C4-2B (cell line): ENCODE data around the gene KCNAB1.

Experiments
- H3K27ac ChIP-seq: fragments of 450-650 bp; 2 replicates; pipeline ENCODE4 v1.5.1; 2017
- CTCF ChIP-seq: fragments of 450-650 bp; conservative IDR thresholded peaks from 2 replicates; pipeline ENCODE4 v1.5.1; 2017; ENCODE audit warnings: mild to moderate bottlenecking
- ZFX ChIP-seq: fragments of 450-650 bp; IDR thresholded peaks from 2 replicates; pipeline ENCODE4 v1.6.1; 2017

KCNAB1 gene

GRCh38 chr3:156102267-156102931 is 18.0 kb upstream of the KCNAB1 start:
- H3K27ac ChIP-seq: no peak overlapping the region
- TF ChIP-seq CTCF (no peak), ZFX (no peak)

- no peak overlapping the region for H3K27ac ChIP-seq
- TF ChIP-seq ZFX: no peak
- TF ChIP-seq CTCF: peak; percentile 34; the same call in 1 of the 2 replicates
These were observed 13.5 kb upstream of the KCNAB1 start for GRCh38 chr3:156106721-156107373.

- no peak overlapping the region for H3K27ac ChIP-seq
- TF ChIP-seq CTCF (no peak), ZFX (no peak)
These were observed 12.9 kb upstream of the KCNAB1 start for GRCh38 chr3:156107504-156107903.

GRCh38 chr3:156108616-156109015 is 11.8 kb upstream of the KCNAB1 start:
- no peak for TF ChIP-seq ZFX
- no peak for TF ChIP-seq CTCF
- H3K27ac ChIP-seq: no peak overlapping the region

- H3K27ac ChIP-seq: no peak overlapping the region
- no peak for TF ChIP-seq CTCF
- TF ChIP-seq ZFX: no peak
These were observed 10.4 kb upstream of the KCNAB1 start for GRCh38 chr3:156109989-156110388.

GRCh38 chr3:156126467-156126866 is 6.1 kb downstream of the KCNAB1 start:
- no peak overlapping the region for H3K27ac ChIP-seq
- TF ChIP-seq ZFX (no peak), CTCF (no peak)

GRCh38 chr3:156131241-156131640 is 10.9 kb downstream of the KCNAB1 start:
- no peak for TF ChIP-seq ZFX
- TF ChIP-seq CTCF: no peak
- no peak overlapping the region for H3K27ac ChIP-seq
